ENCODE data around the gene C2orf76.

Gene C2orf76

GRCh38 chr2:119326938-119327337 is 39.7 kb downstream of the C2orf76 start:
- peak; percentile 81 to 89 for DNase-seq (ENCODE audit: low read depth in 1 of 2, low spot score in 1 of 2)
- peak; percentile 84; the same call in 1 of the 2 replicates for TF ChIP-seq SPI1 (IDR thresholded peaks at IDR 0.05; ENCODE audit: borderline replicate concordance, low read depth)
- TF ChIP-seq GABPA (IDR thresholded peaks at IDR 0.05; ENCODE audit: low read depth) = no peak
- TF ChIP-seq CTCF (IDR thresholded peaks at IDR 0.05; ENCODE audit: insufficient read depth, low read length) = no peak
- no peak for TF ChIP-seq REST (IDR thresholded peaks at IDR 0.05; ENCODE audit: insufficient replicate concordance, low read depth)
- no peak; the same call in 1 of the 2 replicates for TF ChIP-seq POLR2AphosphoS5 (IDR thresholded peaks at IDR 0.05; ENCODE audit: low read depth)
- no peak overlapping the region for H3K4me3 ChIP-seq (replicated peaks; ENCODE audit: insufficient read depth, low read length)

GRCh38 chr2:119324685-119325270 is 41.9 kb downstream of the C2orf76 start:
- TF ChIP-seq REST (IDR thresholded peaks at IDR 0.05; ENCODE audit: insufficient replicate concordance, low read depth) = no peak
- TF ChIP-seq GABPA (IDR thresholded peaks at IDR 0.05; ENCODE audit: low read depth) = no peak
- TF ChIP-seq CTCF (IDR thresholded peaks at IDR 0.05; ENCODE audit: insufficient read depth, low read length) = no peak
- H3K27ac ChIP-seq (replicated peaks) = no peak overlapping the region
- H3K4me3 ChIP-seq (replicated peaks; ENCODE audit: insufficient read depth, low read length) = no peak overlapping the region
- DNase-seq (ENCODE audit: low read depth in 1 of 2, low spot score in 1 of 2) = no peak
- no peaks in the 10 kb centered on the region for H3K27me3 ChIP-seq (ENCODE audit: insufficient read depth, poor library complexity, severe bottlenecking)

More at GRCh38 chr2:119326938-119327337, 39.7 kb downstream of the C2orf76 start:
- Histone ChIP-seq H3K27me3 (ENCODE audit: insufficient read depth, poor library complexity, severe bottlenecking) (no peaks in the 10 kb centered on the region), H3K27ac (replicated peaks) (peak overlapping the region; percentile 21; the same call in 1 of the 2 replicates)

- TF ChIP-seq POLR2AphosphoS5 (IDR thresholded peaks at IDR 0.05; ENCODE audit: low read depth) (no peak), CTCF (IDR thresholded peaks at IDR 0.05; ENCODE audit: insufficient read depth, low read length) (no peak), REST (IDR thresholded peaks at IDR 0.05; ENCODE audit: insufficient replicate concordance, low read depth) (no peak), SPI1 (IDR thresholded peaks at IDR 0.05; ENCODE audit: borderline replicate concordance, low read depth) (no peak)
- no peak overlapping the region for H3K4me3 ChIP-seq (replicated peaks; ENCODE audit: insufficient read depth, low read length)
Observed at GRCh38 chr2:119323459-119323858, 43.2 kb downstream of the C2orf76 start.

More at GRCh38 chr2:119323459-119323858, 43.2 kb downstream of the C2orf76 start:
- DNase-seq (ENCODE audit: low read depth in 1 of 2, low spot score in 1 of 2) = no peak
- Histone ChIP-seq H3K27me3 (ENCODE audit: insufficient read depth, poor library complexity, severe bottlenecking) (no peaks in the 10 kb centered on the region), H3K27ac (replicated peaks) (no peak overlapping the region)
